B cell (primary cell): ENCODE results near the gene ADGRF5.

Experiments used
- CTCF ChIP-seq: fragments of 200-600 bp; IDR thresholded peaks from one replicate; pipeline ENCODE4 v1.8.0; 2022; ENCODE audit warnings: antibody characterized with exemption, mild to moderate bottlenecking
- EZH2 ChIP-seq: IDR thresholded peaks from 2 replicates; pipeline ENCODE4 v1.6.1; 2012; ENCODE audit warnings: borderline replicate concordance, low read depth, mild to moderate bottlenecking, moderate library complexity, low read length; ENCODE audit not compliant: insufficient read depth, poor library complexity, severe bottlenecking

GRCh38 chr6:46949632-46950280 lies 28.0 kb upstream of the ADGRF5 start:
- TF ChIP-seq CTCF (no peak), EZH2 (no peak)
